SK-N-SH treated with all-trans-retinoic acid at 6 μM for 48 hours (cell line): ENCODE measurements around the gene LRRC4C.

ENCODE experiments used
- ESRRG ChIP-seq: fragments of 250-450 bp; sonication (Bioruptor Pico); IDR thresholded peaks from 2 replicates; pipeline ENCODE4 v1.6.1; 2021; ENCODE audit warnings: mild to moderate bottlenecking
- PPARA ChIP-seq: fragments of 250-450 bp; sonication (Bioruptor Pico); IDR thresholded peaks from 2 replicates; pipeline ENCODE4 v1.5.0; 2020; ENCODE audit warnings: mild to moderate bottlenecking, borderline replicate concordance
- TOX ChIP-seq: fragments of 250-450 bp; sonication (Bioruptor Pico); IDR thresholded peaks from 2 replicates; pipeline ENCODE4 v1.8.0; 2021; ENCODE audit warnings: mild to moderate bottlenecking, moderate library complexity, borderline replicate concordance
- ZNF70 ChIP-seq: fragments of 450-650 bp; formaldehyde crosslinking; IDR thresholded peaks from 2 replicates; pipeline ENCODE4 v1.5.0; 2020; ENCODE audit warnings: mild to moderate bottlenecking, moderate library complexity
- TF ChIP-seq, protein P1 (sequence below): fragments of 250-450 bp; sonication (Bioruptor Pico); IDR thresholded peaks from 2 replicates; pipeline ENCODE4 v1.5.1; 2020; ENCODE audit warnings: low read depth, mild to moderate bottlenecking, moderate library complexity

DNA sequence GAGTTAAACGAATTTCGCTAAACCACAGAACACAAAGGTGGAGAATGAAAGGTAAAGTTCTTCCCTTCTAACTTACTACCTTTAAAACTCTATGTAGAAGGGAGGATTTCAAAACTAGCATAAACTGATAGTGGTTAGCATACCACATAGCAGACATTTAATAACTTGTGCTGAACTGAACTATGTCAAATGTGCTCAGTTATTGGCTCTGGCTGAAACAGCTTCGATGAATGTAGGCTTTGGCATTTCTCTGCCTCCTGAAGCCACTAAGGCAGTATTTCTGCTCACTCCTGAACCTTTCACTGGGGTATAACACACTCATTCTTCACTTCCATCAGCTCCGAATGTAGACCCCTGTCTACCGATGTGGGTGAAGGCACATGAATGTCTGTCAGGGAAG, 1188.1 kb downstream of the LRRC4C start:
- TF ChIP-seq, protein P1, sequence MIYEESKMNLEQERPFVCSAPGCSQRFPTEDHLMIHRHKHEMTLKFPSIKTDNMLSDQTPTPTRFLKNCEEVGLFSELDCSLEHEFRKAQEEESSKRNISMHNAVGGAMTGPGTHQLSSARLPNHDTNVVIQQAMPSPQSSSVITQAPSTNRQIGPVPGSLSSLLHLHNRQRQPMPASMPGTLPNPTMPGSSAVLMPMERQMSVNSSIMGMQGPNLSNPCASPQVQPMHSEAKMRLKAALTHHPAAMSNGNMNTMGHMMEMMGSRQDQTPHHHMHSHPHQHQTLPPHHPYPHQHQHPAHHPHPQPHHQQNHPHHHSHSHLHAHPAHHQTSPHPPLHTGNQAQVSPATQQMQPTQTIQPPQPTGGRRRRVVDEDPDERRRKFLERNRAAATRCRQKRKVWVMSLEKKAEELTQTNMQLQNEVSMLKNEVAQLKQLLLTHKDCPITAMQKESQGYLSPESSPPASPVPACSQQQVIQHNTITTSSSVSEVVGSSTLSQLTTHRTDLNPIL (CRISPR knock-in tag): no peak
- TF ChIP-seq ESRRG (CRISPR knock-in tag): no peak
- TF ChIP-seq ZNF70 (CRISPR knock-in tag): no peak
- no peak for TF ChIP-seq PPARA (CRISPR knock-in tag)
- TF ChIP-seq TOX (CRISPR knock-in tag): no peak
